Sigmoid colon (tissue), 7 donors: ENCODE data around the gene CDK8. TPM values are rescaled to one million over a fixed set of nuclear protein-coding genes. Genes with fewer than 3 reads are reported as not detected.

Experiments used
- DNase-seq: peaks from one replicate; pipeline ENCODE4 v3.0.0-alpha.2; 2019
- H3K27ac ChIP-seq, 4 donors: fragments of 200-600 bp; sonication (generic); one replicate each; pipeline ENCODE4 v1.5.1; 2016 to 2019; ENCODE audit warnings: mild to moderate bottlenecking in 1 of 4
- H3K27me3 ChIP-seq, 3 donors: fragments of 200-600 bp; sonication (generic); one replicate each; pipeline ENCODE4 v1.5.1; 2019; ENCODE audit warnings: mild to moderate bottlenecking in 1 of 3
- H3K36me3 ChIP-seq, 4 donors: fragments of 200-600 bp; sonication (generic); one replicate each; pipeline ENCODE4 v1.5.1; 2016 to 2019
- H3K4me1 ChIP-seq, 4 donors: fragments of 200-600 bp; sonication (generic); one replicate each; pipeline ENCODE4 v1.5.1; 2017 to 2019
- H3K4me3 ChIP-seq, 4 donors: fragments of 200-600 bp; sonication (generic); one replicate each; pipeline ENCODE4 v1.5.1; 2017 to 2019; ENCODE audit warnings: mild to moderate bottlenecking in 2 of 4, moderate library complexity in 1 of 4
- H3K9me3 ChIP-seq, 4 donors: fragments of 200-600 bp in 3 of 4; sonication (generic) in 3 of 4; one replicate each; pipeline versions ENCODE4 v1.5.1 to v1.6.1; 2013 to 2019
- EP300 ChIP-seq, 4 donors: sonication (generic); formaldehyde crosslinking; IDR thresholded peaks; one replicate each; pipeline ENCODE4 v1.6.1; 2017; ENCODE audit warnings: antibody characterized with exemption in 4 of 4
- POLR2A ChIP-seq, 2 donors: fragments of 450-650 bp; IDR thresholded peaks; one replicate each; pipeline ENCODE4 v1.6.1; 2016; ENCODE audit warnings: antibody characterized with exemption in 2 of 2, mild to moderate bottlenecking in 2 of 2, moderate library complexity in 2 of 2
- POLR2AphosphoS5 ChIP-seq, 4 donors: sonication (generic); formaldehyde crosslinking; IDR thresholded peaks; one replicate each; pipeline ENCODE4 v1.6.1; 2017; ENCODE audit warnings: antibody characterized with exemption in 4 of 4
- WGBS, 2 donors: extraction: QIAGEN DNeasy Blood & Tissue Kit; methylation state at CpG; one replicate each; pipeline ENCODE4 v1.1.7; 2013; 5-methylcytosine and 5-hydroxymethylcytosine counted together
- intact Hi-C: fragments of 100-400 bp; cut with DNase I; formaldehyde crosslinking; loops from one replicate; pipeline ENCODE4 v1.15.1; 2023
- polyA plus RNA-seq, 3 donors: library from polyadenylated mRNA; stranded (reverse); fragments of 200-250 nt; gene quantifications; one replicate each; pipeline ENCODE4 v1.2.3, GENCODE V29; 2013
- small RNA-seq, 3 donors: library from RNA; depleted of rRNA; stranded (forward); fragments of <200 nt; gene quantifications; one replicate each; pipeline ENCODE3, GENCODE V24; 2016
- total RNA-seq, 4 donors: library from RNA; depleted of rRNA; stranded (reverse); fragments of >200 nt; gene quantifications; one replicate each; pipeline ENCODE4 v1.1.0, GENCODE V29; 2016
- TF ChIP-seq, protein P1 (sequence below), 4 experiments: fragments of 450-650 bp in 3 of 4; fragments of 200-600 bp in 1 of 4; IDR thresholded peaks; one replicate each; pipeline ENCODE4 v1.5.1; 2016 to 2019; ENCODE audit warnings: antibody characterized with exemption in 4 of 4, mild to moderate bottlenecking in 3 of 4, moderate library complexity in 2 of 4
- donor health status: healthy with polysubstance abuse.
- donor health status: Bipolar disorder and iron deficiency.
- donor health status: healthy.

CDK8 gene
- total and polyA plus RNA-seq, 7 donors = 10.8 to 78.6 (median 42.3) TPM

DNA sequence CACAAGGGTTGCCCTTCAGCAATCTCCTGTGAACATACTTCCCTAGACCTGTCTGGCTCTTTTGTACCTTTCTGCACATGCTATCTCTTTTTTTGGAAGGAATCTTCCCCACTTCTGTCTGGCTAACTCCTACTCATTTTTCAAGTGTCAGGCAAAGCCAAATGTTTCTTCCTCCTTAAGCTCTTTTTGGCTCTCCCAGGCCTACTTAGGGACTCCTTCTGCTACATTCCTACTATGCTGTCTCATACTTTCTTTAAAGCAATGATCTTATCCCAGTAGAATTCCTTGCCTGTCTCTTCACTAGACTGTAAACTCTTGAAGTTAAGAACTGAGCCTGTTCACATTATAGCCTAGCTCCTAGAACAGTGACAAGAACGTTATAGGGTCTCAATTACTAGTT, 188.6 kb downstream of the CDK8 start:
- intact Hi-C loops = loop anchor here (5.0 kb wide), 1 partner anchor 190 kb away; the partner anchor contains the start of gene CDK8
- Histone ChIP-seq H3K36me3 (no peaks in the 10 kb centered on the region), H3K4me1 (peaks cover 0 to 42% (median 32%) of the 10 kb centered on the region in 4 donors), H3K27ac (peak overlapping the region; percentile 69 to 87 (median 81)), H3K27me3 (no peaks in the 10 kb centered on the region), H3K4me3 (no peak overlapping the region), H3K9me3 (peaks cover 0 to 4% (median 3%) of the 10 kb centered on the region in 4 donors)
- TF ChIP-seq, protein P1, sequence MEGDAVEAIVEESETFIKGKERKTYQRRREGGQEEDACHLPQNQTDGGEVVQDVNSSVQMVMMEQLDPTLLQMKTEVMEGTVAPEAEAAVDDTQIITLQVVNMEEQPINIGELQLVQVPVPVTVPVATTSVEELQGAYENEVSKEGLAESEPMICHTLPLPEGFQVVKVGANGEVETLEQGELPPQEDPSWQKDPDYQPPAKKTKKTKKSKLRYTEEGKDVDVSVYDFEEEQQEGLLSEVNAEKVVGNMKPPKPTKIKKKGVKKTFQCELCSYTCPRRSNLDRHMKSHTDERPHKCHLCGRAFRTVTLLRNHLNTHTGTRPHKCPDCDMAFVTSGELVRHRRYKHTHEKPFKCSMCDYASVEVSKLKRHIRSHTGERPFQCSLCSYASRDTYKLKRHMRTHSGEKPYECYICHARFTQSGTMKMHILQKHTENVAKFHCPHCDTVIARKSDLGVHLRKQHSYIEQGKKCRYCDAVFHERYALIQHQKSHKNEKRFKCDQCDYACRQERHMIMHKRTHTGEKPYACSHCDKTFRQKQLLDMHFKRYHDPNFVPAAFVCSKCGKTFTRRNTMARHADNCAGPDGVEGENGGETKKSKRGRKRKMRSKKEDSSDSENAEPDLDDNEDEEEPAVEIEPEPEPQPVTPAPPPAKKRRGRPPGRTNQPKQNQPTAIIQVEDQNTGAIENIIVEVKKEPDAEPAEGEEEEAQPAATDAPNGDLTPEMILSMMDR (IDR thresholded peaks at IDR 0.05) = no peak
- peak in 3 of 4 donors; percentile 41 to 60 (median 48) for TF ChIP-seq POLR2AphosphoS5 (IDR thresholded peaks at IDR 0.05)
- TF ChIP-seq EP300 (IDR thresholded peaks at IDR 0.05) = peak in 1 of 4 donors; percentile 20
- DNase-seq = no peak
- WGBS, 2 donors = 30 to 38% methylated on average over 1 of the region's 1 CpG

DNA sequence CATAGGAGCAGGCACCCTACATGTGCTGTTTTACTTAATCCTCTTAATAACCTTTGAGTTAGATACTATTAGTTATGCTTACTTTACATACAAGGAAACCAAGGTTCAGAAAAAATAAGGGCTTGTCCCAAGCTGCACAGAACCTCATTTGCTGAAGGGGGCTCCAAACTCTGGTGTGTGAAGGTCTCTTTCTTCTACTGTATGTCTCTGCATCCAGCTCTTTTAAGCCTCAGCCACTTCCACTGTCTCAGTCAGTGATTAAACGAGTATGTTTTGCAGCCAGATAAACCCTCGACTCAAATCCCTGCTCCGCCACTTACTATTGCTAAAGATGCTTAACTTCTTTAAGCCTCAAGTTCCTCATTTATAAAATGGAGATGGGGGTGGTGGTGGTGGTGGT, 191.2 kb downstream of the CDK8 start:
- whole genome bisulfite sequencing, 2 donors = 81% methylated on average over 3 of the region's 3 CpGs
- peak overlapping the region in 2 of 4 donors; percentile 81 to 87 for H3K27ac ChIP-seq
- intact Hi-C loops = no loop called here
- DNase-seq = no peak
- H3K36me3 ChIP-seq = no peaks in the 10 kb centered on the region
- no peaks in the 10 kb centered on the region for H3K9me3 ChIP-seq
- H3K27me3 ChIP-seq = no peaks in the 10 kb centered on the region
- H3K4me3 ChIP-seq = no peak overlapping the region
- peaks cover 0 to 41% (median 31%) of the 10 kb centered on the region in 4 donors for H3K4me1 ChIP-seq
- TF ChIP-seq EP300 (IDR thresholded peaks at IDR 0.05) (no peak), POLR2AphosphoS5 (IDR thresholded peaks at IDR 0.05) (no peak)
- TF ChIP-seq, protein P1 (IDR thresholded peaks at IDR 0.05) = no peak

DNA sequence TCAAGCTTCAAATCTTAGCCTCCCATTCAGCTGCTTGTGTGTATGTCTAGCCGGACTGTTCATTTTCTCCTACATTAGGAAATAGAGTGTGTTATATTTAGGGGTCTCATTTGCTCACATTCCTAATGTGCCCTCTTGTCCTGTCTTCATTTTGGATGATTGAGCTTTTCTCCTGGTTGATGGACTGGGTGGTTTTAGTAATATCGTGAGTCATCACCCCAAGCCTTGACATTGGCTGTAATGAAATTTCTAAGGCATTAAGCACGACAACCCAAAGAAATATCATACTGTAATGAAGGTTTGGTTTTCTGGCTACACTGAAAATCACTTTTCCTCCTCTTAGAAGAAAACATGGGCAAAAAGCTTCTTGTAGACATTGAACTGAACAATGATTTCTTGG, 192.8 kb downstream of the CDK8 start:
- intact Hi-C loops = no loop called here
- no peaks in the 10 kb centered on the region for H3K27me3 ChIP-seq
- no peaks in the 10 kb centered on the region for H3K36me3 ChIP-seq
- H3K4me1 ChIP-seq = peaks cover 0 to 38% (median 25%) of the 10 kb centered on the region in 4 donors
- no peak overlapping the region for H3K4me3 ChIP-seq
- DNase-seq = no peak
- TF ChIP-seq EP300 (IDR thresholded peaks at IDR 0.05) (no peak), POLR2A (IDR thresholded peaks at IDR 0.05) (no peak)
- TF ChIP-seq, protein P1 (IDR thresholded peaks at IDR 0.05) = no peak
- no peaks in the 10 kb centered on the region for H3K9me3 ChIP-seq
- no peak overlapping the region for H3K27ac ChIP-seq
- 90 to 91% methylated on average over 3 of the region's 3 CpGs for WGBS, 2 donors

- Histone ChIP-seq H3K4me1 (peaks cover 0 to 25% (median 14%) of the 10 kb centered on the region in 4 donors), H3K27ac (no peak overlapping the region), H3K36me3 (no peaks in the 10 kb centered on the region), H3K9me3 (no peaks in the 10 kb centered on the region), H3K4me3 (no peak overlapping the region), H3K27me3 (no peaks in the 10 kb centered on the region)
- 86 to 90% methylated on average over 2 of the region's 2 CpGs for WGBS, 2 donors
- intact Hi-C loops = no loop called here
- TF ChIP-seq EP300 (IDR thresholded peaks at IDR 0.05) = no peak
- no peak for DNase-seq
Observed at GRCh38 chr13:26448032-26448431, 194.1 kb downstream of the CDK8 start.

- WGBS, 2 donors = 62 to 74% methylated on average over 2 of the region's 2 CpGs
- H3K4me3 ChIP-seq = no peak overlapping the region
- H3K9me3 ChIP-seq = no peaks in the 10 kb centered on the region
- no peaks in the 10 kb centered on the region for H3K36me3 ChIP-seq
- peaks cover 0 to 13% (median 5%) of the 10 kb centered on the region in 4 donors for H3K4me1 ChIP-seq
- intact Hi-C loops = no loop called here
- H3K27ac ChIP-seq = no peak overlapping the region
- TF ChIP-seq POLR2AphosphoS5 (IDR thresholded peaks at IDR 0.05) (no peak), EP300 (IDR thresholded peaks at IDR 0.05) (no peak), POLR2A (IDR thresholded peaks at IDR 0.05) (no peak)
- TF ChIP-seq, protein P1 (IDR thresholded peaks at IDR 0.05) = no peak
- no peaks in the 10 kb centered on the region for H3K27me3 ChIP-seq
- no peak for DNase-seq
Observed at GRCh38 chr13:26449063-26449848, 195.3 kb downstream of the CDK8 start.

Small RNA genes within 50 kb of the gene (small RNA-seq; reads per million reads assigned to genes)
- 0 reads per million in 3 donors for gene RF02271

Other genes with a start within 250 kb of the CDK8 start
- gene SHISA2, start 202.1 kb upstream of the CDK8 start, total RNA-seq = under 1 TPM in 3 of 4 donors, not detected in 1; 0.14 to 0.36 (median 0.28) TPM
- under 1 TPM in 1 of 3 donors, not detected in 2; 0.17 TPM for gene SHISA2, start 202.1 kb upstream of the CDK8 start, polyA plus RNA-seq
- gene RNF6, start 31.8 kb upstream of the CDK8 start, total RNA-seq = 10 to 100 TPM; 11.9 to 27.1 (median 22.5) TPM
- gene RNF6, start 31.8 kb upstream of the CDK8 start, polyA plus RNA-seq = 10 to 100 TPM; 17.9 to 35.1 (median 18.6) TPM